GM12865 (cell line): Measurements from ENCODE around the gene SLC2A9.

ENCODE experiments used
- DNase-seq: peaks from one replicate; pipeline ENCODE4 v3.0.0; 2010; ENCODE audit warnings: low read depth
- H3K4me3 ChIP-seq: 2 replicates; pipeline ENCODE4 v1.5.1; 2011; ENCODE audit warnings: mild to moderate bottlenecking, low read depth, low read length, control low read depth
- TF ChIP-seq, protein P1 (sequence below): IDR thresholded peaks from 2 replicates; pipeline ENCODE4 v1.5.1; 2011; ENCODE audit warnings: low read length, control low read depth, low read depth, inconsistent platforms; ENCODE audit not compliant: insufficient read depth; ENCODE audit errors: missing control alignments

Gene SLC2A9

DNA sequence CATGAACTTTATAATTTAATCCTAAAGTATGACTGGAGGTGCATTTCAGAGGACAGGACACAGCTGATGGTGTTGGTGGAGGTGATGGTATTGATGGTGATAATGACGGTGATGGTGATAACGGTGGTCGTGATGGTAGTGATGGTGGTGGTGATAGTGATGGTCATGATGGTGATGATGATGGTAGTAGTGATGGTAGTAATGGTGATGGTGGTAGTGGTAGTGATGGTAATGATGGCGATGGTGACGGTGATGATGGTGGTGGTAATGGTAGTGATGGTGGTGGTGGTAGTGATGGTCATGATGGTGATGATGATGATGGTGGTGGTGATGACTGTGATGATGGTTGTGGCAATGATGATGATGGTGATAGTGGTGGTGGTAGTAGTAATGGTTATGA lies 40.4 kb downstream of the SLC2A9 start:
- H3K4me3 ChIP-seq, result no peak overlapping the region
- TF ChIP-seq, protein P1, sequence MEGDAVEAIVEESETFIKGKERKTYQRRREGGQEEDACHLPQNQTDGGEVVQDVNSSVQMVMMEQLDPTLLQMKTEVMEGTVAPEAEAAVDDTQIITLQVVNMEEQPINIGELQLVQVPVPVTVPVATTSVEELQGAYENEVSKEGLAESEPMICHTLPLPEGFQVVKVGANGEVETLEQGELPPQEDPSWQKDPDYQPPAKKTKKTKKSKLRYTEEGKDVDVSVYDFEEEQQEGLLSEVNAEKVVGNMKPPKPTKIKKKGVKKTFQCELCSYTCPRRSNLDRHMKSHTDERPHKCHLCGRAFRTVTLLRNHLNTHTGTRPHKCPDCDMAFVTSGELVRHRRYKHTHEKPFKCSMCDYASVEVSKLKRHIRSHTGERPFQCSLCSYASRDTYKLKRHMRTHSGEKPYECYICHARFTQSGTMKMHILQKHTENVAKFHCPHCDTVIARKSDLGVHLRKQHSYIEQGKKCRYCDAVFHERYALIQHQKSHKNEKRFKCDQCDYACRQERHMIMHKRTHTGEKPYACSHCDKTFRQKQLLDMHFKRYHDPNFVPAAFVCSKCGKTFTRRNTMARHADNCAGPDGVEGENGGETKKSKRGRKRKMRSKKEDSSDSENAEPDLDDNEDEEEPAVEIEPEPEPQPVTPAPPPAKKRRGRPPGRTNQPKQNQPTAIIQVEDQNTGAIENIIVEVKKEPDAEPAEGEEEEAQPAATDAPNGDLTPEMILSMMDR, result no peak
- DNase-seq, result no peak

DNA sequence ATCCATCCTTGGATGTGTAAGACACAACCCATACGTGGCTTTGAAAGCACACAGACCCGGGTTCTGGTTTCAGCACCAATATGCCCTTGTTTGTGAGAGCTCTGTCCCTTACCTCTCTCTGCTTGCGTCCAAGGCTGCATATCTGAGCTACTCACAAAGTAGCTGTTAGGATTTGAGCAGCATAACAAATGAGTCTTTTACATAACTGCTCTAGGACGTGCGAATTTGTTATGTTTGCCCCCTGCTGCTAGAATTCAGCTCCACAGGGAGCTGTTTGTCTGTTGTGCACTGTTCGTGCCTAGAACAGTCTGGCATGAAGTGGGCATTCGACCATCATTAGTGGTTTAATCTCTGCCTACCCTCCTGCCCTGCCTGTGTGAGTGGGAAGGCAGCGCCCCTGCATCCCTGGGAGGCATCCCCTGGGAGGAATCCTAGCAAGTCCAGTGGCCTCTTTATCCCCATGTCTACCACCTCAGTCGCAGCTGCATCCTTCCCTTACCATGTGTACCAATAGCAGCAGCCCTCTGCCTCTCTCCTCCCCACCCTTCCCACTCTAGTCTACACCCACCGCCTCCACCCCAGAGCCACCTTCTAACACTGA lies 42.1 kb downstream of the SLC2A9 start:
- DNase-seq, result no peak
- H3K4me3 ChIP-seq, result no peak overlapping the region
- TF ChIP-seq, protein P1, result no peak

DNA sequence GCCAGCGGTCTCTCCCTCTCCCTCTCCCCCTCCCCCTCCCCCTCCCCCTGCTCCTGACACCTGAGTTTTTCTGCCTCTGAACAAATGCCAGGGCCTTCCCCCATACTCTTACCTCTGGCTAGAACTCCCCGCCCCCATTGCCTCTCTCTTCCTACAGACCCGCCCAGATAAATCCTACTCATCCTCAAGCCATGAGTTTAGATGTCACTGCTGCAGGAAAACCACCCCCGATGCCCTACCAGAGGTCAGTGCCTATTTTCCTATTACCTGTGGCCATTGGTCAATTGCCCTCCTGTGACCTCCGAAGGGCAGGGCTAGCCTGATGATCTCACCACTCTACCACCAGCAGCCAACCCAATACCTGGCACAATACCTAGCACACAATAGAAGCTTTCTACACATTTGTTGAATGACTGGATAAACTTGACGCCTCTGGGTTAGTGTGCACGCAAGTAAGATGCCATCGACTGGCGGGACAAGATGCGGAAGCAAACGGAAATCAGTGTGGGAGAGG lies 43.7 kb downstream of the SLC2A9 start:
- no peak overlapping the region for H3K4me3 ChIP-seq
- no peak for DNase-seq
- TF ChIP-seq, protein P1, result no peak

DNA sequence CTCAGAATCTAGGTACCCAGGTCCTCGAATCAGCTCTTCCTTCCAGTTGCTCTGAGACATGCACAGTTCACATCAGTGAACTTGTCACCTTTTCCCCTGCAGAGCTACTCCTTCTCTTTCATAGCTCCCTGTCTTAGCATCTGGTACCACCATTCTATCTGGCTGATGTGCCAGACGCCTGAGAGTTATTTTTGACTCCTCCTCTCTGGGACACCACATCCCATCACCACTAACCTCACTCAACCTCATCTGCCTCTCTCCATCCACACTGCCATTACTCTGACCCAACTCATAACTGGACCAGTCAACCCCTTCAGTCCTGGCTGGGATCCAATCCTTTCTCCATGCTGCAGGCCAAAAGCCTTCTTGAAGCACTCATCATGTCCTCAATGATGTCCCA lies 44.5 kb downstream of the SLC2A9 start:
- TF ChIP-seq, protein P1, result no peak

DNA sequence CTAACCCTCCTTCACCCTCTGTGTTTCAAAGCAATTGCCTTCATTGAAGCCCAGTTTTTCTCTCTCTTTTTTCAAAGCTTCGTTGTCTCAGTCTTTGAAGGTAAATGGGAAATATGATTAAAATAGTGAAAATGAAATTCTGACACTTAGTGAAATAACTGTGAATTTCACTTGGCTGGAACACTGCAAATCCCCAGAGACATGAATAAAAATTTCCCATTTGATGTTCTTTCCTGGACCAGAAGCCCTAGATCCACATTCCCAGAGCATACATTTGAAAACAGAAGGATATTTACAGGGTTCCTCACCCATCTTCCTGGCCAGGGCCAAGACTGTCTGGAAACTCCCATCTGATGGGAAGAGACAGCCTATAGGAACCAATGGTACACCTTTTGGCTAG lies 45.0 kb downstream of the SLC2A9 start:
- DNase-seq, result no peak
- no peak overlapping the region for H3K4me3 ChIP-seq
- TF ChIP-seq, protein P1, result no peak

More for the DNA sequence above, 44.5 kb downstream of the SLC2A9 start:
- no peak overlapping the region for H3K4me3 ChIP-seq
- DNase-seq, result no peak

DNA sequence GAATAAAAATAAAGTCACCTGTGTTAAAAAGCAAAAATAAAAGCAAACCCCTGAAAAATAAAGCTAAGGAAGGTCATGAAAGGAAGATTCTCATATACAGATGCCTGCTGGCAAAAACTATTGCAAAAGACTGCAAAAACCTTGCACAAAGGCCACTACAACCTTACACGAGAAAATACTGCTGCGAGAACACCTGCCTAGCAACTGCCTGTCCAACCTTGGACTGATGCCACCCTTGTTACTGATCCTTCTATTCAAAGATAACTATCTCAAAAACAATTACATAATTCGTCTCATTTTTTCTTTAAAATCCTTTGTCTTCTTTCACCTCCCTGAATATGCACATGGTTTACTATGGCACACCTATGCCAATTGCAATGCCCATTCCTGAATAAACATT lies 49.6 kb downstream of the SLC2A9 start:
- no peak for DNase-seq
- no peak overlapping the region for H3K4me3 ChIP-seq
- TF ChIP-seq, protein P1, result no peak
